Activated T-cell treated with anti-CD3 and anti-CD28 coated beads for 4 hours (primary cell): Measurements from ENCODE around the gene ADIPOQ.
A peak's percentile ranks its signal among the peaks of the same experiment; 100 is the strongest.
"Not testable (repeated sequence)": the region's sequence is repeated elsewhere in the genome, so short reads cannot be mapped to it uniquely, and the experiment has no call there.

Experiments
- DNase-seq: peaks from one replicate; pipeline ENCODE4 v3.0.0-alpha.2; 2020

Gene ADIPOQ

GRCh38 chr3:186826976-186827857 lies 15.3 kb upstream of the ADIPOQ start:
- DNase-seq = peak; percentile 71

- DNase-seq = no peak
Measured at GRCh38 chr3:186828340-186828739, 14.2 kb upstream of the ADIPOQ start.

- DNase-seq = no peak
Measured at GRCh38 chr3:186831798-186832197, 10.7 kb upstream of the ADIPOQ start.

GRCh38 chr3:186832276-186832675 lies 10.2 kb upstream of the ADIPOQ start:
- no peak for DNase-seq

- no peak for DNase-seq
Measured at GRCh38 chr3:186839874-186840641, 2.5 kb upstream of the ADIPOQ start.

- no peak for DNase-seq
Measured at GRCh38 chr3:186841620-186842019, 890 bp upstream of the ADIPOQ start.

- no peak for DNase-seq
Measured at GRCh38 chr3:186843039-186843432, 526 bp downstream of the ADIPOQ start.

GRCh38 chr3:186844908-186845307 lies 2.4 kb downstream of the ADIPOQ start:
- DNase-seq = no peak

- DNase-seq = no peak
Measured at GRCh38 chr3:186845756-186846155, 3.2 kb downstream of the ADIPOQ start.

GRCh38 chr3:186847437-186847836 lies 4.9 kb downstream of the ADIPOQ start:
- DNase-seq = no peak

GRCh38 chr3:186849374-186849975 lies 7.0 kb downstream of the ADIPOQ start:
- DNase-seq = no peak

- not testable (repeated sequence) for DNase-seq
Measured at GRCh38 chr3:186851835-186852234, 9.3 kb downstream of the ADIPOQ start.

GRCh38 chr3:186852994-186853393 lies 10.5 kb downstream of the ADIPOQ start:
- DNase-seq = no peak

- no peak for DNase-seq
Measured at GRCh38 chr3:186854146-186854545, 11.6 kb downstream of the ADIPOQ start.

- no peak for DNase-seq
Measured at GRCh38 chr3:186854954-186855353, 12.4 kb downstream of the ADIPOQ start.

GRCh38 chr3:186857743-186858142 lies 15.2 kb downstream of the ADIPOQ start:
- DNase-seq = no peak

GRCh38 chr3:186865215-186865853 lies 22.8 kb downstream of the ADIPOQ start:
- not testable (repeated sequence) for DNase-seq

GRCh38 chr3:186866095-186866494 lies 23.6 kb downstream of the ADIPOQ start:
- DNase-seq = not testable (repeated sequence)

- no peak for DNase-seq
Measured at GRCh38 chr3:186869253-186870100, 27.0 kb downstream of the ADIPOQ start.

GRCh38 chr3:186870421-186871201 lies 28.1 kb downstream of the ADIPOQ start:
- DNase-seq = no peak

GRCh38 chr3:186871403-186871924 lies 29.0 kb downstream of the ADIPOQ start:
- no peak for DNase-seq
